DMS114 treated with DMSO at 0.1 percent for 48 hours (cell line): ENCODE data around the gene CACNA1D.

Source experiments
- DNase-seq: peaks from one replicate; lab custom pipeline; 2025; ENCODE audit not compliant: unreplicated experiment; lab: John Stamatoyannopoulos, UW

Gene CACNA1D

DNA sequence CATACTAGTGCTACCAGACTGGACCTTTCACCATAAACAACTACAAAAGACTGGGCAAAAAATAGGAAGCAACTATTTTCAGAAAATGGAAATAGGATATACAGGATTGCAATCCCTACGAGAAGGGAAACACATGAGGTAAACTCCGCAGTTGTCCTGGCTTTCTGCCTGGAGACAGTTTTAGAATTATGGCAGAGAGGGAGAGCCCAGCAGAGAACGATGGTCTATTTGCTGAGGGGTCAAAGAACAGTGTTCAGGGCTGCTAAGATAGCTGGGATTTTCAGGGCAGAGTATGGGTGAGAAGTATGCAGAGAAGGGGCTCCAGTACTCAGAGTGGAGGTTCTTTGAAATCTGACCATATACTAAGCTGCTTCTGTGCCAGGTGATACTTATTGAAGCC is 188.4 kb downstream of the CACNA1D start:
- DNase-seq, result no peak

- DNase-seq, result no peak
These were observed 193.7 kb downstream of the CACNA1D start for GRCh38 chr3:53688066-53688465.

DNA sequence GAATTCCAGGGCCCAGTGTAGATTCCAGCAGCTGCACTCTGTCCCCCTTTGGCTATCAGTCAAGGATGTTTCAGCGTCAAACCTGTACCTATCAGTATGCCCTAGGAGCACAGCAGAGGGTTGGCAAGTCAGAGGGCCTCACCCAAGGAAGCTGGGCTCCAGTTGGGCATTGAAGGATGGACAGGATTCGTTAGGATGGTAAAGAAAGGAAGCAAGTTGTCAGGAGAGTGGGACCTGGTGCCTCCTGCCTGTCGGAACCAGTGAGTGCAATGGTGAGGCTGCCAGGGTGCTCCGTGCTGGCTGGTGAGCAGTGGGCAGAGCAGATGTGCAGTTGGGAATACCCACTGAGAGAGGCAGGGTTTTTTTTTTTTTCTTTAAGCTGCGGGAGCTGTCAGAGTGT is 194.6 kb downstream of the CACNA1D start:
- no peak for DNase-seq

DNA sequence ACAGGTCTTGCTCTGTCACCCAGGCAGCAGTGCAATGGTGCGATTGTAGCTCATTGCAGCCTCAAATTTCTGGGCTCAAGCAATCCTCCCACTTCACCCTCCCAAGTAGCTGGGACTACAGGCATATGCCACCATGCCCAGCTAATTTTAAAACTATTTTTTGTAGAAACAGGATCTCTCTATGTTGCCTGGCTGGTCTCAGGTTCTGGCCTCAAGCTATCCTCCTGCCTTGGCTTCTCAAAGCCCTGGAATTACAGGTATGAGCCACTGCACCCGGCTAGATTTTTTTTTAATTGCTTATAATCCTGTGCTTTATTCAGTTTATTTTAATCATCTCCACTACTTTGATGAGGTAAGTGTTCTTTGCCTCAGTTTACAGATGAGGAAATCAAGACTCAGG is 195.3 kb downstream of the CACNA1D start:
- DNase-seq, result no peak

GRCh38 chr3:53690521-53690920 is 196.1 kb downstream of the CACNA1D start:
- DNase-seq, result no peak

DNA sequence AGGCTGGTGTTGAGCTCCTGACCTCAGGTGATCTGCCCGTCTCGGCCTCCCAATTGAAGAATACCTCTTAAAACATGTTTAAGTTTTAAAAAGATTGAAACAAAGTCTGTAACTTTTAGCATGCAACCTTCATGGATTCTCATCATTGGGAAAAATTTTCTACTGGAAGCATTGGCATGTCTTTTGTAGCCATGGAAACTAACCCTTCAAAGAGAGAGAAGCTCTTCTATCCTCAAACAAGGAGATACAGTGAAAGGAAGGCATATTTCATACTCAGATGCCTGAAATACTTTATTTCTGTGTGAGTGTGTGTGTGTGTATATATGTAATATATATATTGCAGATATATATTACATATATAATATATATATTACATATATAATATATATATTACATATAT is 196.9 kb downstream of the CACNA1D start:
- DNase-seq, result no peak

DNA sequence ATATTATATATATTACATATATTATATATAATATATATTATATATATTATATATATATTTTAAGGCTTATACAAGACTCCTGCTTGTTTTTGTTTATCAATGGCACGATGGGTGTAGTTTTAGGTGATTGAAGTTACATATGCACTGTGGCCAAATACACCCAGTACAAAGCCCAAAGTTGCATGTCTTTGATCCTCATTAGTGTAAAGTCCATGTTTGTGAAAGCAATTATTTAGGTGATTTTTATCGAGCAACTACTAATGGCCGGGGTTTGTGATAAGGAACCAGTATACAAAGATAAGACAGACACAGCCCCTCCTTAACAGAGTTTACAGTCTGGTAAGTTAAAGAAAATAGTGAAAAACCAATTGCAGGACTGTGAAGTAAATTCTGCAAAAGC is 197.5 kb downstream of the CACNA1D start:
- no peak for DNase-seq

DNA sequence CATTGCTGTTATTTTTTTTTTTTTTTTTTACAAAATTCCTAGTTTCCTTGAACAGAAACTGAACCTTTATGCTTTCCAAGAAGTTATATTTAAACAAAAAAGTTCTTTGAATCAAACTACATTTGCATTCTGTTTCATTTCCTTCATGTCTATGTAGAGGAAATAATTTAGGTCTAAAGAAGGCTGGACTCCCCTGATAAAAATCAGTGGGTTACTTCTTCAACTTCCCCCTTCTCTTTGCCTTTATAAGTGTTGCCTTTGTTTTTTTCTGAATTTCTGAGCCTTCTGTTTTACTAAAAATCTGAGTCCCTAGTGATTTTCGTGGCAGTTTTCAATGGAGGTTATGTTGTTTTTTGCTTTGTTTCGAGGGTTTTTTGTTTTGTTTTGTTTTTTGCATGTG is 199.0 kb downstream of the CACNA1D start:
- DNase-seq, result no peak

- DNase-seq, result no peak
These were observed 199.6 kb downstream of the CACNA1D start for GRCh38 chr3:53694046-53694445.

DNA sequence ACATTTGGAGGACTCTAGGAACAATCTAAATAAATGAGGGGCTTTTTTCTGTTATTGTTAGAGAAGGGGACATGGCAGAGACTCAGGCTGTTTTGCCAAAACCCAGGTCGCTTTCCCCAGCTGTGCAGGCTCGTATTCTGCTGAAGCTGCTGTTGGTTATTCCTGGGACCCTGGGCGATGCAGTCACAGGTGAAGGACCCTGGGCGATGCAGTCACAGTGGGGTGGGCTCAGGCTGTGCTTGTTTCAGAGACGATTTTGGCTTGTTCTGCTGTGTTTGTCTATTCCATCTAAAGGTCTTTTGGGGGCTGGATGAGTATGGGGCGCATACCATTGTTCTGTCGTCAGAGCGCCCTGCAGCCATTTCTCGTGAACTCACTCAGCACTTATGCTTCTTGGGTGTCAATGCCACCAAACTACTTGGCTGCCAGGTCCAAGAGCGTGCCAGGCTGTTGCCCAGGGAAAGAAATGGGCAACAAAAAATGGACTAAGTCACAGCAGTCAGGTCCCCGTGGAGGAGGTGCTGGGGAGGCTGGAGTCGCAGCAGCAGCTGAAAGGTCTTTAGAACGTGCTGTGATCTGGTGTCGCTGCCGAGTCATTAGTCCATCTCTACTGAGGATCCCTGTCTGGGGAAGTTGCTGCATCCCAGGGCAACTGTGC is 200.4 kb downstream of the CACNA1D start:
- no peak for DNase-seq

DNA sequence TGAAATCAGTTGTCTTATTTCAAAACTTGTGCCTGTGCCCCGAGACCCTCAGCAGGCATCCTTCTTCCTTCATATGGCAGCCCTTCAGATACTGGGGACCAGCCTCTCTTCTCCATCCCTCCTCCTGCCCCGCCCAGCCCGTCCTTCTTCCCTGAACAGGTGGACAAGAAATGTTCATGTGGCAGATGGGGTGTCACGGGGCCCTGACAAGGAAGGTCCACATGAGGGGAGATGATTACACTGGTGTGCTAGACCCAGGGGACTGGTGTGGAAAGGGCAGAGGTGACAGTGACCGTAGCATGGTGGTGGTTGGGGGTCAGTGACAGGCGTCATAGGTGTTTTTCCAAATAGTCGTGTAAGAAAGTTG is 200.9 kb downstream of the CACNA1D start:
- no peak for DNase-seq

DNA sequence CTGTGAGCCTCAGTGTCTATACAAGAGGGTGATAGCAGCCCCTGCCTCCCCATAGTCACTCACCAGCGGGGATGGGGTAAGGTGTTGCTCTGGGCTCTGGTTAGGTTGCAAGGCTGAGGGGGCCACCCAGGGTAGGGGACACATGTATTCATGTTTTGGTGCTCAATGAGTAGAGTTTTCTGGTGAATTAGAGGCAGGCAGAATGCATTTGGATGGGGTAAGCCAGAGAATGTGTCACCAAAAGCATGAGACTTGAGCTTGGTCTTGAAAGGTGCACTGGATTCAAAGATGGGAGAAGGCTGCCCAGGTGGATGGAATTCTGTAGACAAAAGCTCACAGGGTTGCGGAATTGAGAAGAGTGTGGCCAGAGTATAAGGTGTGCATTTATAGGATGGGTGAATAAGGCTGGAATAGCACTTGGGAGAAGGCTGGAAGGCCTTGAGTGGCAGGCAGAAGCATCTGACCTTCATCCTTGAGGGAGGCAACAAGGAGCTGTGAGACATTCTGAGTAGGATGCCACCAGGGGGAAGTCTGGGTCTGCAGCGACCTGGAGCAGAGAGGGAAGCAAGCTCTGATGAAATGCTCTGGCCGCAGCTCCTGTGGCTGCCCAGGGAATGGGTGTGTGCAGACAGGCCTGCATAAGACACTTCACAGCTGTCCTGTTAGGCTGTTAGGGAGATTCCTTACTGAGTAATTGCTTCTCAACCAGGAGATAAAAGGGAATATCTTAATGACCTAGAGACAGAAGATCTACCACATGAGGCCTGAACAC is 202.2 kb downstream of the CACNA1D start:
- DNase-seq, result no peak

DNA sequence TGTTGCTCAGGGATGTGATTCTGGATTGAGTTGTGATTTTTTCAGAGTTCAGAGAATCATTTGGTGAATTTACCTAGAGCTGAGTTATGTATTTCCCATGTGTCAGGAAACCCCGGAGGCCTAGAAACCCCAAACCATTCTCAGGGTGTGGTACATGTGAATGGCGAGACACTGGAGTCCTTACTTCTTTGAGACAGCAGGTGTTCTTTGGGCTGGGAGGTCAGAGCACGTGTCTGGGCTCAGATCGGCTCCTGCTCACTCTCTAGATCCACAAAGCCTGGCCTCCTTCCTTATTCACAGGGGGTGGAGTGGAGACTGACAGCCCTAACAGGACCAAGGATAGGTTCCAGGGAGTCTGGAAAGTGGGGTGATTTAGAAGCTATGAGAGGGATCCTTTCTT is 206.0 kb downstream of the CACNA1D start:
- no peak for DNase-seq

GRCh38 chr3:53702776-53703530 is 208.5 kb downstream of the CACNA1D start:
- DNase-seq, result no peak

- DNase-seq, result no peak
These were observed 209.4 kb downstream of the CACNA1D start for GRCh38 chr3:53703630-53704362.

GRCh38 chr3:53704363-53704725 is 209.9 kb downstream of the CACNA1D start:
- no peak for DNase-seq

DNA sequence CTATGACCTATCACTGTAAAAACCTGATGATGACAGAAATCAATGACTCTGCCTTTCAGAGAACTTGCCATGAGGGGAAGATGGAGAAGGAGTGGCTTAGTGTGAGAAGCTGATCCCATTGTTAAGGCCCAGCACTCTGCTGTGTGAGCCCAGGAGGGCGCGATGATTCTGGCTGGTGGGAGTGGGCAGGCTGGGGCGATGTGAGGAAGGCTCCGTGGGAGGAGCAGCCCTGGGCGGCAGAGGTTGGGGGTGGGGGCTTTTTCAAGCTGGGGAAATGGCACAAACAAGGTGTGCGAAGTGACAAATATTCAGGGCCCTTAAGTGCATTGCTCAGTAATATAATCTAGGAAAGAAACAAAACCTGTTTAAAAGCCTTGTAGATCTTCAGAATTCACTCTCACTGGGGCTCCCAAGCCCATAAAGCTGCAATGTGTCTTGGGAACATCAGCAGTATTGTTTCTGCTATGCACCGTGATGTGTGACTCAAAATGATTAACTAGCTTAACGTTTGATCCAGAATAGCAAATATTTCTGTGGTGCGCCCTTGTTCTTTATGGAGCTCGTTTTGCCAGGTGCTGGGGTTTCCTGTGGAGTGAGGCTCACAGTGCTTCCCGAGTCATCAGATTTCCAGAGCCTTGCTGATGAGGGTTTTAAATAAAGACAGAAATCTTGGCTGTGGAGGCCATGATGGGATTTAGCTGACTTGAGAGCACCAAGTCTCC is 210.8 kb downstream of the CACNA1D start:
- no peak for DNase-seq

DNA sequence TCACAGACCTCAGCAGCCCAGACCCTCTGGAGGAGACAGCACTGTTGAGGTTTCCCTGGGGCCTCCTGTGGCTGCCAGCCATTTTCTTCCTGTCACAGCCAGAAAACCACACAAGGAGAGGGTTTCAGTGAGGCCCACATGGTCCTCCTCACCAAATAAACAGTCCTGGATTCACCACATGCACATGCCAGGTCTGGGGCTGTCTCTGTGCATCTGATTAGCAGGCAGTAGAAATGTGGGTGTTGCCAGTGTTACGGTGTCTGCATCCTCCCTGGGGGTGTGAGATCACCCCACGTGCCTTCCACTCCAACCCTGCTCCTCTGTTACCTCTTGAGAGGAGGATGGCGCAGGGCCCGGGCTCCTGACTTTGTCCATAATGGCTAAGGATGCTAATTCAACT is 211.4 kb downstream of the CACNA1D start:
- DNase-seq, result no peak

GRCh38 chr3:53707222-53707621 is 212.8 kb downstream of the CACNA1D start:
- DNase-seq, result no peak

DNA sequence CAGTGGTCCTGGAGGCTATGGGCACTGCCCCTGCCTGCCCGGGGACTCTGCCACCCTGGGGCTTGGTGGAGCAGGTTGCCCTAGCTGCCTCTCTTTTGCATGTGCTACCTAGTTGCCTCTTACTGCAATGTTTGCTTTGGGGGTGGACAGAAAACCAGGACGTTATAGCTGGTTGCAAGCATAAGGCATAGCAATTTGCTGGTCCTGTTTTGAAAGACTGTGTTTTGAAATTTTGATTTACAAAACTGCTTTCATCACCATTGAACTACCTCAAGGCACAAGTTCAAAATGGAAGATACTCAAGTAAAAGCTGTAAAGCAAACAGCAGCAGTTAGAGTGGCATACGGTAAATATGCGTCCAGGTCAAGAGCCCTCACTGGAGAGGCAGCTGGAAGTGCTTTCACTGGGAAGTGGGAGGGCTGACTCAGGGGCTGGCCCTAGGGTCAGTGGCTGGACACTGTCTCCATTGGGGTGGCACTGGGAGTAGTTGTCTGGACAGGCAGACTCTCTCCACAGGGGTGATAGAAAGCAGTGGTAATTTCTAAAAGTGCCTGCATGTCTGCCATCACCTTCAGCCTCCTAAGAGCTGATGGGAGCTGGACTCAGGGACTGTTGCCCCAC is 213.7 kb downstream of the CACNA1D start:
- no peak for DNase-seq
